GM11168 (cell line): Measurements from ENCODE around the gene DDX24.

ENCODE experiments used
- in situ Hi-C: fragments of 300-500 bp; cut with MboI; formaldehyde crosslinking; loops from one replicate; pipeline ENCODE4 v1.12.0; 2022; ENCODE audit warnings: low sequenced_read_pairs; ENCODE audit not compliant: unreplicated experiment

The DDX24 gene

DNA sequence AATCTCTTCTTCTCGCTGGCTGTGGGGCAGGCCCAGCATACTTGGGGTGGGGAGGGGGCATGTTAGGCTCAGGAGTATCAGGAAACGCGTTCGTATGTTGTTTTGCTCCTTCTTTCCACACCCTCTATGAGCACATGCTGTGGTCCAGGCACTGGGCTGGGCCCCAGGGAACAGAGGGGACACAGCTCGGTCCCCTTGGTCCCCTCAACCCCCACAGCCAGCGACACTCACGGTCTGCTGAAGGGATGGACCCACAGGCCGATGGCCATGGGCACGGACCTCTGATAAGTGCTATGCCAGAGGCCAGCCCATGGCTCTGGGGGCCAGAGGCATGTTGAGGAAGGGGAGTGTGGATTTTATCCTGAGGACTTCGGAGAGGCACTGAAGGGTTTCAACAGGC lies 35.7 kb upstream of the DDX24 start:
- in situ Hi-C loops, result no loop called here

DNA sequence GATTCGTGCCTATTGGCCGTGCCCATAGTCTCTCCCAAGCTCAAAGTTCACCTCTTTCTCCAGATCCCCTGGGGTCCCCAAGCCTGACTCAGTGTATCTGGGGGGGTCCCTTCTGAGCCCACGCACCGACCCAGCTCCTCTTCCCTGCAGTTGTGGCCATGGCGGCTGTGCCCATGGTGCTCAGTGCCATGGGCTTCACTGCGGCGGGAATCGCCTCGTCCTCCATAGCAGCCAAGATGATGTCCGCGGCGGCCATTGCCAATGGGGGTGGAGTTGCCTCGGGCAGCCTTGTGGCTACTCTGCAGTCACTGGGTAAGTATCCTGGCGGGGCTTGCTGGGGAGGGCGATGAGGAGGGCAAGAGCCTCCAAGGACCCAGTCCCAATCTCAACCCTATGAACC lies 34.6 kb upstream of the DDX24 start:
- in situ Hi-C loops, result no loop called here

DNA sequence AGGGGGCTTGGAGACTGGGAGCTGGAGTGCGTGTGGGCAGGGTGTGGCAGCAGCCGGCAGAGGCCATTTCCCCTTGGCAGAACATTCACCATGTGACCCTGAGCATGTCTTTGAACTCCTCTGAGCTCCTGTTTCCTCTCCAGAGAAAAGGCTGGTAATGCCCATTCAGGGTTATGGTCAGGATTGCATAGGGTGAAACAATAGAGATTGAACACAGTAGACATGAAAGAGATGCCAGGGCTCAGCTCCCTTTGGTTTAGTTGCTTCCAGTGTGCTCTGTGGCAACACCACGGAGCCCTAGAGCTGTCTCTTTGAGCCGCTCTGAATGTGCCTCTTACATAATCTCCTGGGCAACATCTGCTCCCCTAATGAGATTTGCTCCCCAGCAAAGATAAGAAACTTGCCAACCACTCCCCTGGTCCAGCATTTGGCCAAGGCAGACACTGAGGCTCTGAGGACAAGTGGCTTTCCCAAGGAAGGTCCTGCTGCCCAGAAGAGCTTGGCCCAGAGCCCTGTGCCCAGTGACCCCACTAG lies 34.1 kb upstream of the DDX24 start:
- in situ Hi-C loops, result no loop called here

DNA sequence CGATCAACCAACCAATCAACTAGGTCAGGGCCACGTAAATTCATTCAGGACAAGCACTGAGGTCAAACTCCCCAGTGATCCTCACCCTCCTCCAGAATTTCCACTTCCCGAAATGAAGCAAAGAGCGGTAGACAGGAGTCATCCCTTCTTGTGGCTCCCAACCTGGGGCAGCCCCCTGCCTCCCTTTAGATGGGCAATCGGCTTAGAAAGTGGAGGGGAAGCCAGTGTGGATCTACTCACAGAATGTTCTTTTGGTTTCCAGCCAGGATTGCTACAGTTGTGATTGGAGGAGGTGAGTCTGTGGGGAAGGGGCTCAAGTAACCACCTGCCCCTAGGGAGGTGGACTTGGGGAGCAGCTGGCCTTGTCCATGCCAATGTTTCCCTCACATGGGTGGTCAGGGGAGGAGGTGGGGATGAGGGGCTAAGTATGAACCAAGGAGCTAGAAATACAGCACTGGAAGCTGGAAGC lies 33.6 kb upstream of the DDX24 start:
- in situ Hi-C loops, result no loop called here

DNA sequence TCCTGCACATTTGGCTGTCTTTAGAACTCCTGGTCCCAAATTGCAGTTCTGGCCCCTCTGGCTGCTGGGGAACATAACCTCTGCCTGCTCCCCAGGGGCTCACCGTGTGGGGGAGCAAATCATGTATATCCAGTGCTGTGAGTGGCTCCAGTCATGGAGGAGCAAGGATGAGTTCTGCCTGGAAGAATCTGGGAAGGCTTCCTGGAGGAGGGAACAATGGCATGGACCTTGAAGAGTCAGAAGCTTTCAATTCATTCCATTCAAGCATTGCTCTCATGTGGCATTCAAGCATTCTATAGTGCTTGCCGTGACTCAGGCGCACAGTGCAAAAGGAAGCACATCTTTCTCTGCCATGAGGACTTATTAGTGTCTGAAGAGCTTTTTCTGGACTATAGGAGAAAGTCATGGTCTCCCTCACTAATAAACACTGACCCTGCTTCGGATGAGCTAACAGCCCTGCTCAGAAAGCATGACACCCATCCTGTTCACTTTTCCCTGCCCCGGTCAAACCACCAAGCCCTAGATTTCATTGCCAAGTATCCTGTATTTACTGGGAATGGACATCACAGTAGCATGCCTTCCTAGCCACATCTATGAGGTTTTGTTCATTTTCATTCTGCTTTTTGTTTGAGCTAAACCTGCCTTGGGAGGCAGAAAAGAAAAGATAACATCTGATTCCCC lies 33.0 kb upstream of the DDX24 start:
- in situ Hi-C loops, result no loop called here

DNA sequence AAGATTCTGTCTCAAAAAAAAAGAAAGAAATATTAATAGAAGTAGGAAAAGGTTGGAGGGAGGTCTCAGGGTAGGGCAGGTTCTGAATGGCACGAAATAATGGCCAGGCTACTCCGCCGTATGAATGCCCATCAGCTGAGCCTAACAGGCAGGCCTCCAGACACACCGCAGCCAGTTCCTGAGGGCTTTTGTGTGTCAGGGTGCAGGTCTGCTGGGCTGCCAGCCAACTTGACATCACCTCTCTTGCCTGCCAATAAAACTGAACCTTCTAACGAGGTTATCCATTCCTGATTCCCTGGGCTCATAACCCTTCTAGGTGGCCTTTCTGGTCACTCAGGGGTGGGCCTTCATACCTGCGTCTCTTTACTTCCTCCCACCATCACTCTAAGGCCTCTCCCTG lies 32.5 kb upstream of the DDX24 start:
- in situ Hi-C loops, result no loop called here

DNA sequence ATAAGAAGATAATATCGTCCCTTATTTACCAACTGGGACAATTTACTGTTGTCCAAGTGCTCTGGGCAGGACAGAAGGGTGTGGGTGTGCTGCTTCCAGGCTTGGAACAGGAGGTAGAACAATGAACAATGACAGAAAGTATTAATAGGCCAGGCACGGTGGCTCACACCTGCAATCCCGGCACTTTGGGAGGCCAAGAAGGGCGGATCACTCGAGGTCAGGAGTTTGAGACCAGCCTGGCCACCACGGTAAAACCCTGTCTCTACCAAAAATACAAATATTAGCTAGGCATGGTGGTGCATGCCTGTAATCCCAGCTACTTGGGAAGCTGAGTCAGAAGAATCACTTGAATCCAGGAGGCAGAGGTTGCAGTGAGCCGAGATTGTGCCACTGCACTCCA lies 32.1 kb upstream of the DDX24 start:
- in situ Hi-C loops, result no loop called here

DNA sequence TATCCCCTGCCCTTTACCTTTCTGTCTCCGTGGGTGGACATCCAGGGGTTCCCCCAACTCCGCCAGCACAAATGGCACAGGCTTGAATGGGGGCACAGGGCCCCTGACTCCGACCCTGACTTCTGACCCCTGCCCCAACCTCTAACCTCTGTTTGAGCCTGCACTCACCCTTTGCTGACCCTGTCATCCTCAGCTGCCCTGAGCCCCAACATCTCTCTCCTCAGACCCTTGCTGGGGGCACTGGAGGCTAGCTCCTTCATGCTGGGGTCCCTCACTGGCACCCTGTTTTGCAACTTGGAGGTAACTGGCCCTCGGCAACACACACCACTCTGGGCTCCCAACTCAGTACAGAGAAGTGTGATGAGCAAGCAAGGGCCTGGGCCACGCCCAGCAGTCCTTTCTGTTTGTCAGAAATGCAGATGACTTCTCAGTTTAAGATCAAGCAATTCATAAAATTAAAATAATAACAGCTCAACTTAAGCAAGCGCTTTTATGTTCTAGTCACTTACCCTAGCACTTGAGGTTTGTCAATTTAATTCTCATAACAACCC lies 31.6 kb upstream of the DDX24 start:
- in situ Hi-C loops, result no loop called here

DNA sequence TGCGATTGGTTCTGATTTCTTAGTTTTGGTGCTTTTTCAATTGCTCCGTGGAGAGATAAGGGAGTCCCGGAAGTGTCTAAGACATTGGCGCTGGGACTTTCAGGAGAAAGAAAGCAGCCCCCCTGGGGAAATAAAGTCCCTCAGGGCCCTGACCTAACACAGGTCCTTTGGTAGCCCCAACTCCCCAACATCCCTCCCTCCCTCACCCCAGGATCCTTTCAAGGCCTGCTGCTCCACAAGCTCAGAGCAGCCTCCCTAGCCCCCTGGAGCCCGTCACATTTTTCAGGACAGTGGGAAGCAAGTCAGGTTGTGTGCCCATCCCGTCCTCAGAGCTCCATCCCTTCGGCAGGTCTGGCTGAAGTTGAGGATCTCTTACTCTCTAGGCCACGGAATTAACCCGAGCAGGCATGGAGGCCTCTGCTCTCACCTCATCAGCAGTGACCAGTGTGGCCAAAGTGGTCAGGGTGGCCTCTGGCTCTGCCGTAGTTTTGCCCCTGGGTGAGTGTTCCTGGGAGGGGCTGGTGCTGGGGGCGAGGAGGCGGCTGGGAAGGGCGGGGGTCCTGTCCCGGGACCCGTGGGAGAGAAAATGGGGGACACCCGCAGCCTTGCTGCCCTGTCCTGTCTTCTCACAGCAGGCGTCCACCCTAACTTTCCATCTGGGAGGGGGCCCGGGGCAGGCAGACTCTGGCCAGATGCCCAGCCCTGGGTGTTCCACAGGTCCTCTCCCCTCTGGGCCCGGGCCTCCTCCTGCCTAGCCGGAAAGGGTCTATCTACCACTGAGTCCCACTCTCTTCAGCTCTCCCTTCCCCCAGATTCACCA lies 30.5 kb upstream of the DDX24 start:
- in situ Hi-C loops, result no loop called here

DNA sequence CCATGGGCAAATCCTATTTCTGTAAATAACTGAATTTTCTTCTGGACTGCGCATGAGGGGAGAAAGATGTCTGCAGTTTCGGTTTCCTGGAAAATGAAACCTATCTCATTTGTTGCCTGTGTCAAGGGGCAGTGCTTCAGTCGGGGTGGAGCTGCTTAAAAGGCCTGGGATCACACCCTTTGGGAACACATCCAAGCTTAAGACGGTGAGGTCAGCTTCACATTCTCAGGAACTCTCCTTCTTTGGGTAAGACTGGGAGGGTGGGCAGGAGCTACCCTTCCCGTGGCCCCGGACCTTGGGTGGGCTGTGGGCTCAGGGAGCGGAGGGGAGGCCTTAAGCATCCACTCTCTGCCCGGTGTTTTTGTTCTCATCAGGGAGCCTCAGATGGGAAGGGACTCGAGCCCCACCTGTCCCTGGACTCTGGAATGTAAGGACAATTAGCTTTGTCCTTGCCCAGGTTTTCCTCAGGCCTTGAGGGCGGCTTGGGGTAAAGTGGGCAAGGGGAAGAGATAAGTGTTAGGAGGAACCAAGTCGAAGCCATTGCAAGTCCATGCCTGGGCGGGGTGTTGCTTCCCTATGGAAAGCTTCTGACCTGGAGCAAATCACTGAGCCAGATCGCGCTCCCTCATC lies 29.7 kb upstream of the DDX24 start, which contains the start of gene IFI27:
Gene IFI27, plus strand, starts transcription at position 185 of the 630 bp plus-strand sequence.
- in situ Hi-C loops, result no loop called here

DNA sequence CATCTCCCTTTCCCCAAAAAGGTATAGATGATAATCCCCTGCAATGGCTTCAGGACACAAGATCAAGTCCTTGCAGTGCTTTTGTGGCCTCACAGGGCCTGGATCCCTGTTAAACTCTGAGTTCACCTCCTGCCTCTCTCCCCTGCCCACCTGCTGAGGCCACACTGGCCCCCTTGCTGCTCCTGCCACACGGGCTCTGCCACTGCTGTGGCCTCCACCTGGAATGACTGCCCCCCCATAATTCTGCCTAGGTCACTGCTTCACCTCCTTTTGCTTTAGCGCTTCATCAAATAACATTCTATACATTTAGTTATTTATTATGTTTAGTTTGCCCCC lies 28.9 kb upstream of the DDX24 start:
- in situ Hi-C loops, result no loop called here

DNA sequence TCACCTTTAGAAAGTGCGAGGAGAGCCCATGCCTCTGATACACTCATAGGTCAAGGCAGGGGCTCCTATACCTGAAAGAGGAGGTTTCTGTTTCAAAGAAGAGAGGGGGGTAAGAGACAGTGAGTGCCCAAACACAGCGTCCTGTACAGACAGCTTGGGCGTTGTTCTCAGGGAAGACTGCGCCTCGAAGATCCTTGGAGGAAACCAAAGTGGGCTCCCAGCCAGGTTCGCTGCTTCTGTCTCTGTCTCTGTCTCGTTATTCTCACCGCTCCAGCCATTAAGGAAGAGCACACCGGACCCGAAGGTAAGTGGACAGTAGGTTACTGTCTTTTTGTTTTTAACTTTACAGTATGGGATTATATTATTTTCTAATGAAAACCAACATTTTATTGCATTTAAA lies 23.7 kb upstream of the DDX24 start:
- in situ Hi-C loops, result no loop called here

DNA sequence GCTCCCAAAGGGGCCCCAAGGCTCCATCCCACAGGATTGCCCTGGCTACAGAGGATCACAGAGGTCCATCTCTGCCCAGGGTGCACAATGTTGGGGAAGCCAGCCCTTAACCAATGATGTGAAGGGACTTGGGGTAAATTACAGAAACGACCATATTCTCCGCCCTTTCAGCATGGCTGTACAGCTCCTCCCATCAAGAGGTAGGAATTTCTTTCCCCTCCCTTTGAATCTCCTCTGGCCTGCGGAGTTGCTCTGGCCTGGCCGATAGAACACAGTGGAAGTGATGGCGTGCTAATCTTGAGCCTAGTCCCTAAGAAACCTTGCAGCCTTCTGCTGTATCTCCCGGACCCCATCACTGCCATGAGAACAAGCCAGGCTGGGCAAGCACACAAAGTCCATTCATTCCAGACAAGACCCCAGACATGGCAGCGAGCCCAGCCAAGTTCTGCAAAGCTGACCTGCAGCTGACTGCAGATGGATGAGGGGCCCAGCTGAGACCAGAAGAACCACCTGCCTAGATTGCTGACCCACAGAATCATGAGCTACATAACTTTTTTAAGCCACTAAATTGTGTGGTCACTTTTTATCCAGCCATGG lies 22.6 kb upstream of the DDX24 start:
- in situ Hi-C loops, result no loop called here

DNA sequence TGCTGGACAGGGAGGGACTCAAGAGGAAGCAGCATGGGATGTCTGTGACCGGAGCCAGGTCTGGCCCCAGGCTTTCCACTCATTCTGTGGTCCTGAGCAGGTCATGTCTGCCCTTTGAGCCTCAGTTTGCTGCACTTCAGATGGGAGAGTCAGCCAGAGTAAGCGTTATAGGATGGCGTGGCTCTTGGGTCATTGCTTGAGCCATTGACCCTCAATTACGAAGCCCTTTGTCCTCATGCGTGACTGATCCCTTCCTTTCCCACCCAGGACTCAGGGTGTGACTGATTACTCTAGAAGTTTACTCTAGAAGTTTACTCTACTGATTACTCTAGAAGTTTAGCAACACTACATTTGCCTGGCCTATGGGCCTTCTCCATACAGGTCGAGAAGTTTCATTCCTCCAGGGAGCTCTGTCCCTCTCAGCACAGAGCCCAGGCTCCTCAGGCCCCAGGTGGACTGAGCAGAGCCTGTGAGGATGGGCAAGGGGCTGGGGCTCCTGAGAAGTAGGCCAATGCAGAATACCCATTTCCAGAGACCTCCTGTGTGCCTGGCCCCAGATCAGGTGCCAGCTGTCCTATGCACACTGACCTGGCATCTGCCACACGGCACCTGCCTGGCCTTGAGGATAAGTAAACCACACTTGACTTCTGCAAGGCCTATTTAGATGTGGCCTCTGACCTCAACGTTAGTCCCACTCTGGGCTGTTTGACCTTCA lies 21.9 kb upstream of the DDX24 start:
- in situ Hi-C loops, result no loop called here

DNA sequence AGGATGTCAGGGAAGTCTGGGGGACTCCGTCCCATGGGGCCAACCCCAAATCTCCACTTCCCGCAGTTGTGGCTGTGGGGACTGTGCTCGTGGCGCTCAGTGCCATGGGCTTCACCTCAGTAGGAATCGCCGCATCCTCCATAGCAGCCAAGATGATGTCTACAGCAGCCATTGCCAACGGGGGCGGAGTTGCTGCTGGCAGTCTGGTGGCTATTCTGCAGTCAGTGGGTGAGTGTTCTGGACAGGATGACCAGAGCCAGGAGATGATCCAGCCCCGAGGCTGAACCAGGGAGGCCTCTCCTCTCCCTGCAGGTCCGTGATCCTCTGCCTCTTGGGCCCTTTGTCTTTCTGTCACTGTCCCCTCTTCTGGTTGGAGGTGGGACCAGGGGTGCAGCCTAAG lies 20.7 kb upstream of the DDX24 start:
- in situ Hi-C loops, result no loop called here

DNA sequence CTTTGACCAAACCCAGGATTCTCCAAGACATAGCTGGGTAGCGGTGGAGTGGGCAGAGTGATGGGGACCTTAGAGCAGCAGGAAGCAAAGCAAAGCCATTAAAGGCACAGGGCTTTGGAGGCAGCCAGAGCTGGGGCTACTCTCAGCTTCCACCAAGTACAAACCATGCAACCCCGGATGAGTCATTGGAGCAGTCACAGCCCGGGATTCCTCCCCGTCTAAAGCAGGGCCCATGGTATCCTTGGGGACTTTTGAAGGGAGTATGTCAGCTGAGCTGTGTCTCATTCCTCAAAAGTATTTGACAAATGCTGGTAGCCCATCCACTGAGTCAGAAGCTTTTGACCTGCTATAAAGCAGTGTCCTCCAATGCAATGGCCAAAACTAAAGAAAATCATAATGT lies 19.8 kb upstream of the DDX24 start:
- in situ Hi-C loops, result no loop called here

DNA sequence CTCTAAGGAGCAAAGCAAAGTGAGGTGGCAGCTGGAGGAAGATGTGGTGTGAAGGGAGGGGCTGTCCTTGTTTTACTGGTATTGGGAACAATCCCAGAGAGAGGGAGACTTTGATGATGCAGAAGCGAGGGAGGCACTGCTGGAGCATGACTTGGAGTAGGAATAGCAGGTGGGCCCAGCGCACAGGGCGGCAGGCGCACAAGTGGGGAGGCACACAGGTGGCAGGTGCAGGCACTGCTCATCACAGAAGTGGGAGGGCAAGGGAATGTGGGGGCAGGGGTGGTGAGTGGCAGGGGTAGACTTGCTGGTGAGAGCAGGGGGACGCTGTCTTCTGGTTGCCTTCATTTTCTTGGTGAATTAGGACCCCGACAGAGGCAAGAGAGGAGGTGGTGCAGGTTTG lies 18.0 kb upstream of the DDX24 start:
- in situ Hi-C loops, result no loop called here

DNA sequence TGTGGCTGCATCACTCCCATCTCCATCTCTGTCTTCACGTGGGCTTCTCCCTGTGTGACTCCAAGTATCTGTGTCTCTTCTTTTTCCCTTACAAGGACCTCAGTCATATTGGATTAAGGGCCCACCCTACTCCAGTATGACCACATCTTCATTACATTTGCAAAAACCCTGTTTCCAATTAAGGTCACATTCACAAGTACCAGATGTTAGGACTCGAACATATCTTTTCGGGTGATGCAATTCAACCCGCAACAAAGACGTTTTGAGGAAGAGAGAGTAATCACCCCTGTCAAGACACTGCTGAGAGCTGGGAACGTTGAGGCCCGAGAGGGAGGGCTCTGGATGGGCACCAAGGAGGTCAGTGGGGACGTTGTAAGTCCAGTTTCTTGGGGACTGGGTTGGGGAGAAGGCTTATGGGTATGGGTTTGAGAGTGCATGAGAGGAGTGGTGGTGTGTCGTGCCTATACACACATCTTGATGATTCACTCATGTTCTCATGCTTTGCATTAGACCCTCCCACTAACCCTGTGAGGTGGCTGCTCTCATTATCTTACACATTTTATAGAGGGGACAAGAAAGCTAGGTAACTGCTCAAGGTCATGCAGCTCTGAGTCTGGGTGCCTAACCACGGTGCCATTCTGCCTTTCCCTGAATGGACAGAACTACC lies 17.5 kb upstream of the DDX24 start:
- in situ Hi-C loops, result no loop called here

DNA sequence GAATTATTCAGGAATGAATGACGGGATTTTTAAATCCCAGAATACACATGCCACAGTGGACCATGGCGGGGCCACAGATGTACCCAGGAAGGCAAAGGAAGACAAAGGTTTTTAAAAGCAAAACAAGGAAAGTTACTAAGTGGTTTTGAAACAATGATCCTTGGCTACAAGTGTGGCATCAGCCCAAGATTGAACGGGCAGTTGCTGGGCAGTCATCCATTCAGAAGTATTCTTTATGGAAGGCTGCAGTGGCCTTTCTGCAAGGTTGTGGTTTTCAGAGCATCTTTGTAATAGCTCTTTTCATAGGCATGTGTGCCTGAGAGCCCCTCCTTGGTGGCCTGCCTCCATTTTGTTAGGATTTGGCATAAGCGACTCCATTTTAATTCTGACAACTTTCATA lies 16.1 kb upstream of the DDX24 start:
- in situ Hi-C loops, result no loop called here
